Transverse colon (tissue), 4 donors: ENCODE data around the gene HGFAC. TPM values are rescaled to one million over a fixed set of nuclear protein-coding genes. Genes with fewer than 3 reads are reported as not detected.
"Not testable (repeated sequence)": the region's sequence is repeated elsewhere in the genome, so short reads cannot be mapped to it uniquely, and the experiment has no call there.

Experiments used
- DNase-seq: peaks from one replicate; pipeline ENCODE4 v3.0.0-alpha.2; 2019
- H3K27ac ChIP-seq, 4 donors: fragments of 200-600 bp; sonication (generic); 2 replicates each; pipeline ENCODE4 v1.5.1; 2016 to 2018; ENCODE audit warnings: inconsistent platforms in 4 of 4
- H3K27me3 ChIP-seq: fragments of 200-600 bp; sonication (generic); 2 replicates; pipeline ENCODE4 v1.5.1; 2017; ENCODE audit warnings: inconsistent platforms
- H3K36me3 ChIP-seq, 4 donors: fragments of 200-600 bp; sonication (generic); 2 replicates each; pipeline ENCODE4 v1.5.1; 2017 to 2019; ENCODE audit warnings: inconsistent platforms in 4 of 4
- H3K4me1 ChIP-seq, 4 donors: fragments of 200-600 bp; sonication (generic); 2 replicates each; pipeline ENCODE4 v1.5.1; 2017 to 2020; ENCODE audit warnings: inconsistent platforms in 4 of 4
- H3K4me3 ChIP-seq, 4 donors: fragments of 200-600 bp; sonication (generic); 1 replicate in 1 of 4; 2 replicates in 3 of 4; pipeline versions ENCODE4 v1.5.1 to v1.6.1; 2017 to 2019; ENCODE audit warnings: inconsistent platforms in 4 of 4
- H3K9me3 ChIP-seq, 2 donors: fragments of 200-600 bp; sonication (generic); 2 replicates each; pipeline ENCODE4 v1.5.1; 2017 to 2019; ENCODE audit warnings: inconsistent platforms in 2 of 2
- CTCF ChIP-seq, 5 experiments: fragments of 200-600 bp in 3 of 5; fragments of 450-650 bp in 2 of 5; sonication (generic) in 3 of 5; IDR thresholded peaks; 1 replicate in 2 of 5; 2 replicates in 3 of 5; pipeline ENCODE4 v1.5.1; 2016 to 2017; ENCODE audit warnings: antibody characterized with exemption in 5 of 5, inconsistent platforms in 3 of 5, mild to moderate bottlenecking in 2 of 5, moderate library complexity in 1 of 5
- EP300 ChIP-seq: sonication (generic); formaldehyde crosslinking; IDR thresholded peaks from one replicate; pipeline ENCODE4 v1.6.1; 2017; ENCODE audit warnings: antibody characterized with exemption, low read depth
- POLR2A ChIP-seq: fragments of 450-650 bp; IDR thresholded peaks from one replicate; pipeline ENCODE4 v1.6.1; 2016; ENCODE audit warnings: antibody characterized with exemption, mild to moderate bottlenecking, moderate library complexity
- POLR2AphosphoS5 ChIP-seq, 3 donors: sonication (generic); formaldehyde crosslinking; IDR thresholded peaks; one replicate each; pipeline ENCODE4 v1.6.1; 2016; ENCODE audit warnings: antibody characterized with exemption in 3 of 3
- WGBS, 2 donors: methylation state at CpG; one replicate each; pipeline ENCODE4 v1.1.5; 2018; ENCODE audit warnings: low coverage in 1 of 2; 5-methylcytosine and 5-hydroxymethylcytosine counted together
- in situ Hi-C, 4 donors: fragments of 200-750 bp; cut with MboI; loops; one replicate each; pipeline versions ENCODE4 v1.15.0 to v1.15.1; 2017; ENCODE audit warnings: low sequenced_read_pairs in 3 of 4, low pct_ligation_motif_present in 1 of 4, low pct_unique_long_range_greater_than_20kb in 1 of 4
- intact Hi-C: fragments of 100-400 bp; cut with DNase I; formaldehyde crosslinking; loops from one replicate; pipeline ENCODE4 v1.15.1; 2023; ENCODE audit warnings: low total_unique reads
- total RNA-seq, 4 donors: library from RNA; depleted of rRNA; stranded (reverse); fragments of >200 nt; gene quantifications; one replicate each; pipeline ENCODE4 v1.1.0, GENCODE V29; 2016

The HGFAC gene
- total RNA-seq, 4 donors from 2014 or later = not detected

GRCh38 chr4:3409571-3410091 lies 32.1 kb upstream of the HGFAC start:
- no peaks in the 10 kb centered on the region for H3K36me3 ChIP-seq
- in situ Hi-C loops (no loop called here), intact Hi-C loops (no loop called here)
- TF ChIP-seq CTCF (IDR thresholded peaks at IDR 0.05) = no peak
- no peak for TF ChIP-seq POLR2A
- no peak for TF ChIP-seq EP300
- TF ChIP-seq POLR2AphosphoS5 (IDR thresholded peaks at IDR 0.05) = no peak
- no peaks in the 10 kb centered on the region for H3K9me3 ChIP-seq
- DNase-seq = no peak
- no peak overlapping the region for H3K4me3 ChIP-seq
- no peak overlapping the region for H3K27ac ChIP-seq
- H3K4me1 ChIP-seq = no peaks in the 10 kb centered on the region
- 88 to 100% methylated on average over 1 to 15 of the region's 15 CpGs for WGBS, 2 donors
- H3K27me3 ChIP-seq = no peaks in the 10 kb centered on the region

- Histone ChIP-seq H3K4me1 (no peaks in the 10 kb centered on the region), H3K9me3 (no peaks in the 10 kb centered on the region), H3K4me3 (no peak overlapping the region), H3K27ac (no peak overlapping the region), H3K27me3 (no peaks in the 10 kb centered on the region), H3K36me3 (no peaks in the 10 kb centered on the region)
- in situ Hi-C loops (no loop called here), intact Hi-C loops (no loop called here)
- TF ChIP-seq POLR2A (no peak), CTCF (IDR thresholded peaks at IDR 0.05) (no peak)
- WGBS, 2 donors = 80 to 90% methylated on average over 2 to 22 of the region's 22 CpGs
- DNase-seq = no peak
Observed at GRCh38 chr4:3410401-3411135, 31.2 kb upstream of the HGFAC start.

GRCh38 chr4:3411190-3411589 lies 30.6 kb upstream of the HGFAC start:
- H3K9me3 ChIP-seq, intact Hi-C loops, H3K4me1 ChIP-seq, H3K36me3 ChIP-seq, DNase-seq, H3K27me3 ChIP-seq, H3K27ac ChIP-seq, in situ Hi-C loops, H3K4me3 ChIP-seq: not testable (repeated sequence)
- WGBS, 2 donors = 95% methylated on average over 4 to 17 of the region's 17 CpGs

- no peak for DNase-seq
- intact Hi-C loops = no loop called here
- Histone ChIP-seq H3K36me3 (no peaks in the 10 kb centered on the region), H3K4me3 (no peak overlapping the region), H3K4me1 (no peaks in the 10 kb centered on the region), H3K9me3 (no peaks in the 10 kb centered on the region), H3K27me3 (no peaks in the 10 kb centered on the region), H3K27ac (no peak overlapping the region)
- WGBS, 2 donors = 80 to 92% methylated on average over 4 to 17 of the region's 17 CpGs
- TF ChIP-seq POLR2AphosphoS5 (IDR thresholded peaks at IDR 0.05) = no peak
- no peak for TF ChIP-seq POLR2A
- no peak for TF ChIP-seq CTCF (IDR thresholded peaks at IDR 0.05)
- no peak for TF ChIP-seq EP300
- in situ Hi-C loops = no loop called here
Observed at GRCh38 chr4:3411676-3412075, 30.1 kb upstream of the HGFAC start.
